Mesodermal cell (in vitro differentiated cells): Measurements from ENCODE around the gene PRR22.
A peak's percentile ranks its signal among the peaks of the same experiment; 100 is the strongest.

ENCODE experiments used
- H3K27ac ChIP-seq: 2 replicates; pipeline ENCODE4 v1.7.0; 2013; ENCODE audit warnings: mild to moderate bottlenecking, low read depth, low read length, moderate library complexity; ENCODE audit not compliant: severe bottlenecking
- H3K36me3 ChIP-seq: 2 replicates; pipeline ENCODE4 v1.7.1; 2013; ENCODE audit warnings: mild to moderate bottlenecking, low read length, moderate library complexity; ENCODE audit not compliant: control insufficient read depth, insufficient read depth
- H3K4me1 ChIP-seq: one replicate; pipeline ENCODE4 v1.7.1; 2013; ENCODE audit warnings: mild to moderate bottlenecking, low read length; ENCODE audit not compliant: insufficient read depth, control insufficient read depth, poor library complexity, severe bottlenecking
- H3K4me3 ChIP-seq: 2 replicates; pipeline ENCODE4 v1.7.0; 2013; ENCODE audit warnings: low read length, control low read depth, mild to moderate bottlenecking; ENCODE audit not compliant: insufficient read depth, poor library complexity, severe bottlenecking; ENCODE audit errors: extremely low read depth
- H3K9me3 ChIP-seq: 2 replicates; pipeline ENCODE4 v1.7.1; 2013; ENCODE audit warnings: mild to moderate bottlenecking, low read length, moderate library complexity; ENCODE audit not compliant: control insufficient read depth
- whole genome bisulfite sequencing, 2 experiments: methylation state at CpG; one replicate each; pipeline ENCODE4 v1.1.5; 2013; ENCODE audit warnings: missing lambda C conversion rate in 2 of 2; ENCODE audit not compliant: insufficient coverage in 2 of 2; 5-methylcytosine and 5-hydroxymethylcytosine counted together

PRR22 gene

DNA sequence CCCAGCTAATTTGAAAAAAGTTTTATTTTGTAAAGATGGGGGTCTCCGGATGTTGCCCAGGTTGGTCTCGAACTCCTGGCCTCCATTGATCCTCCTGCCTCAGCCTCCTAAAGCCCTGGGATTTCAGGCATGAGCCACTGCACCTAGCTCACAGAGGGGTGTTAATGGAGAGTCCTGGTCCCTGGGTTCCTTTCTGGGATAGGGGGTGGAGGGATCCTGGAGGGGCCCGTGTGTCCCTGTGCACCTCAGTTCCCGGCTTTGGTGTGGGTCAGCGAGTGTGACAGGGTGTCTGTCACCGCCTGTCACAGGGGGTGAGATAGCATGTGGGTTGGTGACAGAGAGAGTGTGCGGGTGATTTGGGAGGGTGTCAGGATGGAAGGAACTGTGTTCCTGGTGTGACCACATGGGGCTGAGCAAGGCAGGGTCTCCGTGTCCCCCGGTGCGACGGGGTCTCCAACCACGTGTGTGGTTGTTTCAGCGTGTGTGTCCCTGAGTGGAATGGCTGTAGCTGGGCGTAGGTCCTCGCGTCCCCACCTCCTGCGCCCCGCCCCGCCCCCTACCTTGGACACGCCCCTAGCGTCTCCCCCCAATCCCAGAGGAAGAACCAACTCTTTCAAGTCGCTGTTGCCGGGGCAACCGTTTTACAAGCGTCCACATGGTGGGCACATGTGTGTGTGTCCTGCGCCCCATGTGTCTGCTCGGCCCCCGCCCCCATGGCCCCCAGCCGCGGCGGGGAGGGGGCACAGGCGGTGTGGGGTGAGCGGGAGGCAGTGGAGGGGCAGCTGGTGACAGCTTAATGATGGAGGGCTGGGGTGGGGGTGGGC, 17.5 kb upstream of the PRR22 start:
- H3K4me3 ChIP-seq = no peak overlapping the region
- no peaks in the 10 kb centered on the region for H3K9me3 ChIP-seq
- peaks cover 7% of the 10 kb centered on the region for H3K4me1 ChIP-seq
- H3K36me3 ChIP-seq = no peaks in the 10 kb centered on the region
- no peak overlapping the region for H3K27ac ChIP-seq
- 44 to 70% methylated on average over 7 to 24 of the region's 33 CpGs for WGBS, 2 experiments

DNA sequence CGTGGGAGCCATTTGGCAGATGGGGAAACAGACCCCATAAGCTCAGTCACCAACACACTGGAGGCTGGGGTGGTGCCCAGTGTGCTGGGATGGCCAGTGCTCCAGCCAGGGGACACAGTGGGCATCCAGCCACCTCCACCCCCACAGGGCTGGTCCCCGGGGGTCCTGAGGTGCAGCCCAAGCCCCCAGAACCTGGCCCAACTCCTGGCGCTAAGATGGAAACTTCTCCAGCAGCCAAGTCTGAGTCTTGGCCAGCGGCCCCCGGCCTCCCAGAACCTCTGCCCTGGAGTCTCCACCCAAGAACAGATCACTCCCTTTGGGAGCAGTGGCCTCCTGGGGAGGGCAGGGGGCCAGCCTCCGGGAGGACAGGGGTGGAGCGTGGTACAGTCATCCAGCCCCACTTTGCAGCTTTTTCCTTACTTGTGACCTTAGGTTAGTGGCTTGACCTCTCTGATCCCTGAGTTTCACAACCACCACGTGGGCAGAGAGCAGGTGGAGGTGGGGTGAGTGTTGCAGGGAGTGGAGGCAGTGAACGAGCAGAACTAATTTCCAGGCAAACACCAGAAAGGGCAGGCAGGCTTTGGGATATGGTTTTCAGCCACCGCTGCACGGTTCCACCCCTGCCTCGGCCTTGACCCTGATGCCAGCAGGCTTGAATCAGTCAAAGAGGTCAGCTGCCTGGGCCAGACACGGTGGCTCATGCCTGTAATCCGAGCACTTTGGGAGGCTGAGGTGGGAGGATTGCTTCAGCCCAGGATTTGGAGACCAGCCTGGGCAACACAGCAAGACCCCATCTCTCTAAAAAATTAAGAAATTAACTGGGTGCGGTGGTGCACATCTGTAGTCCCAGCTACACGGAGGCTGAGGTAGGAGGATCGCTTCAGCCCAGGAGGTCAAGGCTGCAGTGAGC, 16.1 kb upstream of the PRR22 start:
- WGBS, 2 experiments = 84 to 92% methylated on average over 14 of the region's 17 CpGs
- no peaks in the 10 kb centered on the region for H3K9me3 ChIP-seq
- H3K36me3 ChIP-seq = no peaks in the 10 kb centered on the region
- H3K4me1 ChIP-seq = peaks cover 7% of the 10 kb centered on the region
- H3K27ac ChIP-seq = no peak overlapping the region
- H3K4me3 ChIP-seq = no peak overlapping the region

DNA sequence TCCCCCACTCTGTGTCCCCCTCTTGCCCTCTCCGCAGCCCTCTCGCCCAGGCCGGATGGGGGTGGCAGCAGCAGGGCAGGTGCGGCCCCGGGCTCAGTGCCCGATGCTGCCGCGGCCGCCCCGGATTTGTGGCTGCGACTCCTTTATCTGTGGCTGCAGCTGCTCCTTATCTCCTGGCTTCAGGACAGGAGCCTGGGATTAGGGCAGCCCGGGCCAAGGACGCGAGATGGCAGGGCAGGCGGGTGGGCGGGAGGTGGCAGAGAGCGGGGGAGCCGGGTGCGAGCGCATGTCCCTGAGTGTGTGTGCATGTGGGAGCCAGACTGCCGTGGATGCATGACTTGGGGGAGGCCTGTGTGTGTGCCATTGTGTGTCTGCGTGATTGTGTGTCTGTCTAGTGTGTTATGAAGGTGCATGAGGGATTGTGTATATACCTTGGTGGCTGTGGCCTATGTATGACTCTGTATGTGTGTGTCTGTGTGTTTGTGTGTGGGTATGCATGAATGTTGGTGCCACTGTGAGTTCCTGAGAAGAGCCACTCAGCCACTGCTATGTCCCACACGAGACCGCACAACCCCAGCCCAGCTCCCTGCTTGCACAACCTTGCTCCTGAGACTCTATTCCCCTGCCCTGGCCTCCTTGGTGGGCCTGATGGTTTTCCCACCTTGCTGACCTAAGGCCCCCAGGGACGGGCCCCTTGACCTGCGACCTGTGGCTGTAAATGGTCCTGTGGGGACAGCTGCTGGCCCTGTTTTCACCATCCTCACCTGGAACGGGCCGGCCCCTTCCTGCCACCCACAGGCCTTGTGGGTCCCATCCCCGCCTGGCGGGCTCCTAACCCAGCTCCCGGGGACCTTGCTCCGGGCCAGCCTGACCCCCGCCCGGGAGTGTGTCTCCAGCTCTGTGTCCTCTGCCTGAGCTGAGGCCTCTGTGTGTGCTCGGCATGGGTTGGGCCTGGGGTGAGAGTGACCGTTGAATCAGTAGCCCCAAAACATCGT, 15.0 kb upstream of the PRR22 start:
- Histone ChIP-seq H3K27ac (no peak overlapping the region), H3K36me3 (no peaks in the 10 kb centered on the region), H3K4me3 (no peak overlapping the region), H3K9me3 (no peaks in the 10 kb centered on the region), H3K4me1 (peaks cover 7% of the 10 kb centered on the region)
- 87 to 89% methylated on average over 34 to 35 of the region's 37 CpGs for WGBS, 2 experiments

DNA sequence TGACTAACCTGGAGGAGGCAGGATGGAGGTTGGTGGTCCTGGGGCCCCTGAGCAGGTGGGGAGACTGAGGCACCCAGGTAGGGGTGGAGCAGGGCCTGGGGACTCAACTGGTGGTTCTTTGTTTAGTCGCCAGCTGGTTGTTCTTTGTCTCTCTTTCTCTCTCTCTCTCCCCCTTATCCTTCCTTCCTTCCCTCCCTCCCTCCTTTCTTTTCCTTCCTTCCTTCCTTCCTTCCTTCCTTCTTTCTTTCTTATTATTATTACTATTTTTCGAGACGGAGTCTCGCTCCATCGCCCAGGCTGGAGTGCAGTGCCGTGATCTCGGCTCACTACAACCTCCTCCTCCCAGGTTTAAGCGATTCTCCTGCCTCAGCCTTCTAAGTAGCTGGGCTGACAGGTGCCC, 13.7 kb upstream of the PRR22 start:
- H3K36me3 ChIP-seq = no peaks in the 10 kb centered on the region
- H3K4me1 ChIP-seq = peaks cover 4% of the 10 kb centered on the region
- H3K27ac ChIP-seq = no peak overlapping the region
- no peak overlapping the region for H3K4me3 ChIP-seq
- WGBS, 2 experiments = 87 to 97% methylated on average over 7 to 8 of the region's 8 CpGs
- H3K9me3 ChIP-seq = no peaks in the 10 kb centered on the region

DNA sequence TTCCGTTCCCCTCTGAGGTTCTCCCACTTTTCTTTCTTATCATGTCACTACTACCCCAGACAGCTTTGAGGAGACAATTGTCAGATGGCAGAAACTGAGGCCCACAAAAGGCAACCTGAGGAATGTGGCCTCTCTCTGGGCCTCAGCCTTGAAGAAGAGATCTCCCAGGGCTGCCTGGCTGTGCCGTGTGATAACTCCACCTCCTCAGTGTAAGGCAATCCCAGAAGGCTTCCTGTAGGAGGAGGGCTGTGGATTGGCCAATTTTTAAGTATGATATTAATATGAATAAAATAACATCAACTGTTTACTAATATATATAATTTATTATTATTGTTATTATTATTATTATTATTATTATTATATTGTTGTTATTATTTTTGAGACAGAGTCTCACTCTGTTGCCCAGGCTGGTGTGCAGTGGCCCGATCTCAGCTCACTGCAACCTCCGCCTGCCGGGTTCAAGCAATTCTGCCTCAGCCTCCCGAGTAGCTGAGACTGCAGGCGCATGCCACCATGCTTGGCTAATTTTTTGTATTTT, 10.9 kb upstream of the PRR22 start:
- Histone ChIP-seq H3K4me1 (no peaks in the 10 kb centered on the region), H3K27ac (no peak overlapping the region), H3K36me3 (no peaks in the 10 kb centered on the region), H3K4me3 (no peak overlapping the region), H3K9me3 (no peaks in the 10 kb centered on the region)
- WGBS, 2 experiments = 89 to 94% methylated on average over 5 of the region's 7 CpGs

DNA sequence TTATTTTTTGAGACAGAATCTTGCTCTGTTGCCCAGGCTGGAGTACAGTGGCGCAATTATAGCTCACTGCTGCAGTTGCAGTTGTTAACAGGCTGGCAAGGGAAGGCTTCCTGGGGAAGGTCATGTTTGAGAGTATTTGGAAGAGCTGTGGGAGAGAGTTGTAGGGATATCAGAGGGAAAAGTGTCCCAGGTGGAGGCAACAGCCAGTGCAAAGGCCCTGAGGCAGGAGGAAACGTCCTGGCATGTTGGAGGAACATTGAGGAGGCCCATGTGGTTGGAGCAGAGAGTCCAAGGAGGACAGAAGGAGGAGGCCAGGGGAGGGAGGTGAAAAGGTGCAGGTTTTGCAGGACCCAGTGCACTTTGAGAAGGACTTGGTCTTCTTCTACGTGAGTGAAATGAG, 8.6 kb upstream of the PRR22 start:
- 92 to 93% methylated on average over 3 of the region's 3 CpGs for whole genome bisulfite sequencing, 2 experiments
- Histone ChIP-seq H3K36me3 (peaks cover 19% of the 10 kb centered on the region), H3K9me3 (no peaks in the 10 kb centered on the region), H3K4me3 (no peak overlapping the region), H3K27ac (no peak overlapping the region), H3K4me1 (no peaks in the 10 kb centered on the region)

DNA sequence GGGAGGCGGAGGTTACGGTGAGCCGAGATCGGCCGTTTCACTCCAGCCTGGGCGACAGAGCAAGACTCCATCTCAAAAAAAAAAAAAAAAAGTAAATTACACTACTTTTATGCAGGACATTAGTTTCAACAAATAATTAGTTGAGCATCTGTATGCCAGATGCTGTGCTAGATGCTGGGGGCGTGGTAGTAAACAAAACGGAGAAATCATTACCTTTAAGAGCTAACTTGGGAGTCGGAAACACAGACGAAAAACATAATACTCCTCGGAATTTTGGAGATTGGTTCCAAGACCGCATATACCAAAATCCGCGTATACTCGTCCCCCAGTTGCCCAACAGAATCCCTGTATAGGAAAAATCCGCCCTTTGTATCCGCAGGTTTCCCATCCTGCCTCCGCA, 7.7 kb upstream of the PRR22 start:
- H3K27ac ChIP-seq = no peak overlapping the region
- no peaks in the 10 kb centered on the region for H3K9me3 ChIP-seq
- WGBS, 2 experiments = 96 to 97% methylated on average over 9 to 12 of the region's 18 CpGs
- no peaks in the 10 kb centered on the region for H3K4me1 ChIP-seq
- peaks cover 29% of the 10 kb centered on the region for H3K36me3 ChIP-seq
- H3K4me3 ChIP-seq = no peak overlapping the region

DNA sequence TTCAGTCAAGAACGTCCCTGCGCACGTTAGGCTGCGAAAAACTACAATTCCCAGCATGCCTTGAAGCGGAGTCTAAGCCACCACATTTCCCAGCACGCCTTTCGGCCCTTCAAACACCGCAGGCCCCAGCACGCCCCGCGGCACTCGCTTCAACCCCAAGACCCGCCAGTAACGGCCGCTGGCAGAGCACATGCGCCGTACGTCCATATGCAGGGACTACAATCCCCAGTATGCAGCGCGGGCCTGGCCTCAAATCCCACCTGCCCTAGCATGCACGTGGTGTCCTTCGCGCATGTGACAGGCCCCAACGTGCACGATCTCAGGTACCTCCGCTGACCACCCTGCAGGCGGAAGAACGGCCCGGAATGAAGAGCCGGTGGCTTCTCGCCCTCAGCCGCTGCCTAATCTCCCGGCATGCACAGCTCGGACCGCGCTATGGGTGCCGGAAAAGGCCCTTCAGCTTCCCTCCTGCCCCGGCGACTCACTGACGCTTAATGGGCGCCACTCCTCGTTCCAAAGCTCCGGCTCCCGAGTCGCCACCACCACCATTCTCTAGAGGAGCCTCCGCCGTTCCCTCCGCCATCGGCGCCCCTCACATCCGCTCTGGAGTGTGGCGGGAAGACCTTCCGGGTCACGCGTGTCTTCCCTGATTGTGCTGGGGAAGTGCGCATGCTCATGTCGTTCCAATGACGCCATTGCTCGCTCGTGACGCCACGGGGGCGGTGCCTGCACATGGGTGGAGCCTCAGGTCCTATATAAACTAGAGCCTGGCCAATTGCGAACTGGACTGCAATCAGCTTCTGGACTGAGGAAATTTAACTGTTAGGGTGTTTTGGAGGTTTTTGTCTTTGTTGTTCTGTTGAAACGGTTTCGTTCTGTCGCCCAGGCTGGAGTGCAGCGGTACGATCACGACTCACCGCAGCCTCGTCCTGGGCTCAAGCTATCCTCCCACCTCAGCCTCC, 6.3 kb upstream of the PRR22 start, which contains the start of gene DUS3L:
Gene DUS3L (minus strand): TSS at position 605 of the 962 bp plus-strand sequence. CDS start 22 bp downstream, at position 583.
- peak within 1 kb of the TSS; percentile 86 for H3K4me3 ChIP-seq
- WGBS, 2 experiments = 12% methylated on average over 67 to 70 of the region's 72 CpGs
- H3K36me3 ChIP-seq = peaks cover 42% of the 10 kb centered on the region
- H3K4me1 ChIP-seq = no peaks in the 10 kb centered on the region
- peak within 1 kb of the TSS; percentile 95 for H3K27ac ChIP-seq
- H3K9me3 ChIP-seq = no peaks in the 10 kb centered on the region

DNA sequence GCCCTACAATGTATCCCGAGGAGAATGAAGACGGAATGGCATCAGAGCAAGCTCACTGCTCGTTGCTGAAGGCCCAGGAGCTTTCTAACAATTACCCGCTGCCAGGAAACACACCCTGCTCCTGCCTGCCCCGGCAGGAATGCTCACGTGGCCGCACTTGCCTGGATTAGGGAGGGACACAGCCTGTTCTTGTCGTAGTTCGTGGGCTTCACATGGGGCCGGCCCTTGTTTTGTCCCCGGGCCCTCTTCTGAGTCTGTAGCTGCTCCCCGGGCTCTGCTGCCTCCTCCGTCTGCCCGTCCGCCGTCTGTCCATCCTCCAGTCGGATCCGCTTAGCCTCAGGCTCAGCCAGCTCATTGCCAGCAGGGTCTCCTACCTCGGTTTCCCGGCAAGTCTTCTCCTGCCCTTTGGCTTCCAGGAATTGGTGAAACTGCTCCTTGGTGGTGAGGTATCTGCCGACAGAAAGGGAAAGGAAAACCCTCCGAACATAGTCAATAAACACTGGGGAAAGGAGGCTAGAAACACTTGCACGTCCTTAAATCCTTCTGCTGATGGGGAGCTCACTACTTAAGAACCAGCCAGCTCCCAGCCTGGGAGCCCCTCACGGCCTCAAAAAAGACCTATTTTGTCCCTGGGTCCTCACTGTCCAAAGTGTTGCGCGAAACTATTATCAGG, 5.5 kb upstream of the PRR22 start:
- peaks cover 50% of the 10 kb centered on the region for H3K36me3 ChIP-seq
- H3K4me3 ChIP-seq = peak overlapping the region; percentile 86
- no peaks in the 10 kb centered on the region for H3K4me1 ChIP-seq
- H3K27ac ChIP-seq = no peak overlapping the region
- WGBS, 2 experiments = 81 to 87% methylated on average over 25 to 26 of the region's 26 CpGs
- no peaks in the 10 kb centered on the region for H3K9me3 ChIP-seq
